NCI-H524 (cell line): ENCODE results near the gene TAF1B.

Source experiments
- DNase-seq, 2 experiments: peaks; one replicate each; lab custom pipeline; 2025; lab: John Stamatoyannopoulos, UW

The TAF1B gene

DNA sequence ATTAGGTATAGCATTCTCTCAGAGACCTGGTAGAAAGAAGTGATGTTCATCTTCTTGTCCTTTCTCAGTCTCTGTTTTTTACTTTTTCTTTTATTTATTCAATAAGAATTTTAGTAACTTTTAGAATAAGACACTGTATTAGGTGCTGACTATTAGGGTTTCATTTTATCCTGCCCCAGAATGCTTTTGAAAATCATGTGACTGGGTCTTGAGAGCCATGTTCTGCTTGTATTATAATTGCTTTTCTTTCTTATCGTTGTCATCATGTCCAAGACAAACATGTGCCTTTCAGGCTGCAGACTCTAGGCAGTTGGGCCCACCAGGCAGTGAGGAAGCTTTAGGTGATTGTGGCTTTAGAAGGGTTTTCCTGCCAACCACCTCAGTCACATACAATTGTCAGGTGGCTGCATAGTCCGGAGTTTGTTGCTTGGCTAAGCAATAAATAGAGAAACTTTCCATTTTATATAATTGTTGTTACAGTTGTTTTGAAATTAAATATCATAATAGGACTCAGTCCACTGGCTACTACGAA, 123.3 kb downstream of the TAF1B start:
- no peak for DNase-seq

DNA sequence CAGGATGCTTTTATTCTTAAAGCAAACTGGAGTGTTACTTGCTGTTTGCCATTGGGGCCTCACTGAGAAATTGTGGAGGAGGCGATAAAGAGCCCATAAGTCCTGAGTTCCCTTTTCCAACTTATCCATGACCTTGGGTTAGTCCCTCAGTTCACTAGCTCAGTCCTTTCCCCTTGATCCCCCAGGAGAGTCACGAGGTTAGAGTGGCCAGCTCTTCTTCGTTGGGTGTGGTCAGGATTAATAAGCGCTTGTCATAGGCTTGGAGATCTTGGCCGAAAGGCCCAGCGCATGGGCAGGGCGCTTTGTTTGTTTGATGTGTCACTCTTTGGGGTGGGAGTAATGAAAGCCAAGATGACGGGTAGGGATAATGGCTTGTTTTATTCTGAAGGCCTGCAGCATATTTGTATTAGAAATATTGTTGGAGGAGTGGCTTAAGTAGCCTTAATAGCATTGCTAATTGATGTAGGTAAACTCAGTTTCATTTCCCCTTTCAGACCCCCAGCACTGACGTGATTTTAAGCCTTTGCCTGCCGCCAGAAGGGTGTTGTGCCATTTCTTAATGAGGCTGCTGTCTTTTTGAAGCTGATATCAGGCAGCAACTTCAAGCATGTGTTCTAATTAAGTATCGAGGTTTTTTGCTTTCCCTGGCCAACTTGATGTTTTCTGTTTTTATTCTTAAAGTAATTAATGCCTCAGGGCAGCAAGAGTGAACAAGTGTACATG, 123.9 kb downstream of the TAF1B start:
- no peak for DNase-seq

- DNase-seq, result no peak
Observed at GRCh38 chr2:9968553-9969497, 125.6 kb downstream of the TAF1B start.

DNA sequence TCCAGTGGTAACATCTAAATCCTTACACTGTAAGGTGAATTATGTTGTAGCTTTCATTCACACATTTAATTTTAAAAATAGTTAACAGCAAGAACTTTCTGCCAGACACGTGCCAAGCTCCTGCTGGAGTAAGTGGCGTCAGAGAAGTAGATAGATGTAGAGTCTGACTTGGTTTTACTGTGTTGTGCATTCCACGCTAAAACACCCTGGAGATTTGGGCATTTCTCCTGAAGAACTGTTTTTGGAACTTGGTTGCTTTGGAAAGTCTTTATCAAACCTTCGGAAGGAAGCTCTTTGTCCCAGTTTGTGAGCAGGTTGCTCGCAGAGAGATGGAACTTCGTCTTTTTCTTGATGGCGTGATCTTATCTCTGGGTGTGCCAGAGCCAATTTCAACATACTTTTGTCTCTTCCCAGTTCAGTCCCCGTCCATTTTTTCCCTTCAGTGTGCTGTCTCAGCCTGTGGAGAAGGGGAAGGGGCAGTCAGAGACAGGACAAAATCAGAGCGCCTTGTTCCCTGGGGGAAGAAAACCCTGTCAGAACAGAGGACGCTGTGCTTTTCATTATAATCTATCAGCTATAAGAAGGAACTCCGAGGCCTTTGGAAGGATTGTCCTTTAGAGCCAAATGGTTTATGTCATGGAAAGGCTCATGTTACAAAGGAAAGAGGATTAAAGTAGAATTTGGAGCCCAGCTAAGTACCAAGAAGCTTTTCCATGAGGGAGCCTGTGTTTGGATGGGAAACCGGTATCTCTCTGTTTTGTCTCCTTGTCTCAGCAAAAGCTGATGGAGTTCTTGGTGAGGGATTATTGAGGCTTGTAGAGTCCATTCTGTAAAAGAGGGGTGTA, 127.1 kb downstream of the TAF1B start:
- peak; percentile 70 to 94 for DNase-seq

- no peak for DNase-seq
Observed at GRCh38 chr2:9971105-9971818, 128.0 kb downstream of the TAF1B start.

DNA sequence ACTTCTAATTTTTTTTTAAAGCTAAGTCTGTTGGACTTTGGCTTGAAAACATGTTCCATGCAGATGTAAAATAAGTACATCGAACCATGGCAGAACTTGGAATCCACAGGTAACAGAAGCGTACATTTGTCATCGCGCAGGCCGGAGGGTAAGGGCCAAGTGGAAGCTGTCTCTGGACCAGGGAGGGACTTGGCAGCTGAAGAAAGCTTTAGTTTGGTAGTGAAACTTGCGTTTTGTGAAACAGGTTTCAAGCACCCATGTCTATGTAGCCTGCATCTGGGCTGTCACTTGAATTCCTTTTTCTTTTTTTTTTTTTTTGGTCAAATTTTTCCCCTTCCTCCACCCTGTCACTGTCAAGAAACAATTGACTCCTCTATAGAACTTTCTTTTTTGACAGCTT, 128.6 kb downstream of the TAF1B start:
- DNase-seq, result no peak

DNA sequence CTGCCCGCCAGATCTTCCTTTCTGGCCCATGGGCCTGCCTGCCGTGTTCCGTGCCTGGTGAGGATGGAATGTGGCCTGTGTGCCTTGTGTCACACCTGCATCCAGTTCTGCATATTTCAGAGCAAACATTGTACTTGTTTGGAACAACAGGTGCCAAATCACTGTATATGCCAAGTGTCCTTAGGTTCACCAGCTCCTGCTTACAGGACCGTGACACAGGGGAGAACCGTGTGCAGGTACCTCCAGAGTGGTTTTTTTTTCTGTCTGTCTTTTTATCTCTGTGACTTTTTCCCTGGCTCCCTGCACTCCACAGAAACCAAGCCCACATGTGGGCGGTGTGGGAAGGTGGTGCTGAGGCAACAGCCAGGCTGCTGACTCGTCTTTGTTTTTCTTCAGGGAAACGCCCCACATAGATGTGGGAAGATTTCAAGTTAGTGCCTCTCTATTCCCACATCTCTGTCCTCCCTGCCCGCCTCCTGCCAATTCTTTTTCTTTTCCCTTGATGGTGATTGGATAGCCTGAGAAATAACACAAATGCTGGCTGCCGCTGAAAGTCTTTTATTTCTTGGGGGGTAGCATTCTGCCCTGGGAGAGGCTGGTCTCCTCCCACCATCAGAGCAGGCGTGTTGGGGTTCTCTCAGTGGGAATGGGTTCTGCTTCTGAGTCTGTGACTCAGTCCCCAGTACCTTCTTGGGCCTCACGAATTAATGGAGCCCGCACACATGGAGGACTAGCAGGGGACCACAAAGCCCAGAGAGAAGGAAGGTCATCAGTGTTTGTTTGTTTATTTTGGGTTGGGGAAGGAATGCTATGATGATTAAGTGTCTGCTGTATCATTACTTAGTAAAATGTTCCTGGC, 129.6 kb downstream of the TAF1B start:
- no peak for DNase-seq

DNA sequence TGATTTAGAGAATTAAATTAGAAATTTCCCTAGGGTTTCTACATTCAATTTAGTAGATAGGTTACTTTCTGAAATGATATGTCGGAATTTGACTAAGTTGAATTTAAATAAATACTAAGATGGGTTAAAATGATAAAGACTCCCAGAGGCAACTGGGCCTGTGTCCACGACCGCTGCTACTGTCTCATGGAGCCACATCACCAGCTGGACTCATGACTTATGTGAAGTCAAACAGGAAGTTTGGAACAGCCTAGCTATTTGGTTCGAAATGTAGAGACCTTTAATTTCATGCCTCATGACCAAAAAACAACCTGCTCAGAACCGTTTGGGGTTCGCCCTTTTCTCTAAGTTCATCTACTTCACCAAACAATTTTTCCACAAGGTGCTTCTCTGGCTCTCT, 130.4 kb downstream of the TAF1B start:
- no peak for DNase-seq

DNA sequence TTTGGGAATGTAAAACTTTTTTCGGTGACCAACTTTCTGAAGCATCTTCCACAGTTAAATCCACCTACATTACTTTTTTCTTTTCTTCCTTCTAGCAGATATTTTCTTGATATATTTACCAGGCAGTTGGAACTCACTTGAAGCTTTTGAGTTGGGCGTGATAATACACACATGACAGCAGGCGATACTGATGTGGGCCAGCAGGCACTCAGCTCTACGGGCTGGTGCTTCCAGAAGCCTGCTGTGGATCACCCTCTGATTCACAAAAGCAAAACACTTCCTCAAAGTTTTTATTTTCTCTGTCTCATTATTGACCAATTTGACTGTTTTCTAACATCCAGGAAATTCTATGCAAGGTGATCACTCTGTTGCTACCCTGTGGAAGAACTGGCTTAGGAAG, 131.1 kb downstream of the TAF1B start:
- no peak for DNase-seq

- no peak for DNase-seq
Observed at GRCh38 chr2:9975328-9975727, 132.1 kb downstream of the TAF1B start.

- DNase-seq, result no peak
Observed at GRCh38 chr2:9975805-9976447, 132.7 kb downstream of the TAF1B start.

DNA sequence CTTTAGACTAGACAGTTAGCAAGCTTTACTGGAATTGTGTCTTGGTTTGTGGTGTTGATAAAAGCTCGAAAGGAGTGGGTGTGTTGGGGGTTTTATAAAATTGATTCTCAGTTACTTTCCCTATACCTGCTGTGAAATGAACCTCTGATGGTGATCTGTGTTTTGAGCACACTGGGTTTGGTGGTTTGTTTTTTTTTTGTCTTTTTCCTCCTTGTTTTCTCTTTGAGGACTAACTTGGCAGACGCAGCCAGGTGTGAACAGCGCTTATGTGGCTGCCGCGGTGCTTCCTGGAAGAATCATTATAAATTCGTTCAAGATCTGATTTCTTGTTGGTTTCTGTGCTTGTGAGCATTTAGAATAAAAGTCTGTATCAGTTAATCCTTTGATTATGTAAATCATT, 136.7 kb downstream of the TAF1B start:
- DNase-seq, result no peak

DNA sequence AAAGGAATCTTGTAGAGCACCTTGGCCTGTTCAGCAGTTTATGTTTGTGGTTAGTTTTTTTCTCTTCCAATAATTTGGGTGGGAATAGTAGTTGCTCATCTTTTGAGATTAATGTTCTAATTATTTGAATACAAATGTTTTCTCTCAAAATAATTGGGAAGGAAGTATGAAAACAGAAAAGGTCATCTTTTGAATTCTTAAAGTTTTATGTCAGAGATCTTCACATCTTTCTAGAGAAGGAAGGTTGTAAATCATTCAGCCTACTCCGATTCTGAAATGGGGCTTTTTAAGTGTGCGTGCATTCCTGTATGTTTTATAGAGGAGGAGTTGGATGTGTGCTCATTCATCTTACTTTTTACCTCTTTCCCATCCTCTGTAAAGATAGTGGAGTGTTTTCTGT, 137.2 kb downstream of the TAF1B start:
- no peak for DNase-seq

DNA sequence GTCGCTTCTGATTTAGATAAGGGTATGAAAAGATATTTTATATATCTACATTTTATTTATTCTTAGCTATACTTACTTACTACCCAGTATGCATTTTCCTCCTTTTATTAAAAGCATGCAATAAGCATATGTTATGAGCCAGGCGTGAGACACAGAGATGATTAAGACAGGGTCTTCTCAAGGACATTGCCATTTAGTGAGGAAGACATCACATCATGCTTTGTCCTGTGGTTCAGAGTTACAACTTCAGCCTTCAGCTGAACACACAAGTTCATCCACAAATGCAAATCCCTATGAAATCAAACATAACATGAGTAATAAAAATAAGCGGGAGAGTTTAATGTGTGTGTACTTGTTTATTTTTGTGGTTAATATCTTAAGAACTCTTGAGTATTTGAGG, 138.4 kb downstream of the TAF1B start:
- no peak for DNase-seq

- DNase-seq, result no peak
Observed at GRCh38 chr2:9982248-9982647, 139.0 kb downstream of the TAF1B start.

- no peak for DNase-seq
Observed at GRCh38 chr2:9982891-9983290, 139.6 kb downstream of the TAF1B start.

DNA sequence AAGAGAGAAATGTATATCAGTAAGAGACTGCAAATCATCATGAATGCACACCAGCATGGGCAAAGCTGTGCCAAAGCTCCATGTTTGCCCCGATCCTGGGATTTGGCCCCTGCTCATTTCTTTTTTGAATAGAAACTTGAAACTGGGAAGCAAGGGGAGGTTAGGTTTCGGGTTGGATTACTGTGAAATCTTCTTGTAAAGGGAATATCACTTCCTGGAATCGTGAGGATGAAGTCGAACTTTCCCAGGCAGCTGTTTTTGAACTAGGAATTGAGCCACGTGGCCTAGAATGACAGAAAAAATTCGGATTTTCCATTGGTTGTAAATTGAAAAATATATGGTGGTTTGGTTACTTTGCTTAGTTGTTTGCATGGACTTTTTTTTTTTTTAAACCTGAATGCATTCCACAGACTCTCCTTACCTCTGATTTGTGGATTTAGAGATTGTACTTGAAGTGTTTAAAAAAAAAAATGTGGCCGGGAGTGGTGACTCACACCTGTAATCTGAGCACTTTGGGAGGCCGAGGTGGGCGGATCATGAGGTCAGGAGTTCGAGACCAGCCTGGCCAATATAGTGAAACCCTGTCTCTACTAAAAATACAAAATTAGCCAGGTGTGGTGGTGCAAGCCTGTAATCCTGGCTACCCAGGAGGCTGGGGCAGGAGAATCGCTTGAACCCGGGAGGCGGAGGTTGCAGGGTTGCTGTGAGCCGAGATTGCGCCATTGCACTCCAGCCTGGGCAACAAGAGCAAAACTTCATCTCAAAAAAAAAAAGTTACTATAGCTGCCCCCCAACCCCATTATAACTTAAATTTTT, 140.3 kb downstream of the TAF1B start:
- no peak for DNase-seq
